PC-3 (cell line): ENCODE data around the gene SLC5A6.

Experiments used
- CTCF ChIP-seq: fragments of 300-600 bp; sonication (generic); conservative IDR thresholded peaks from 2 replicates; pipeline ENCODE4 v1.5.1; 2017; ENCODE audit warnings: antibody characterized with exemption, low read depth, mild to moderate bottlenecking, low read length
- EZH2 ChIP-seq: fragments of 300-600 bp; sonication (generic); IDR thresholded peaks from one replicate; pipeline ENCODE4 v1.6.1; 2017; ENCODE audit warnings: antibody characterized with exemption, mild to moderate bottlenecking, low read length; ENCODE audit not compliant: unreplicated experiment
- EZH2phosphoT487 ChIP-seq: fragments of 300-600 bp; sonication (generic); IDR thresholded peaks from 2 replicates; pipeline ENCODE4 v1.6.1; 2018; ENCODE audit warnings: mild to moderate bottlenecking, antibody characterized with exemption, low read length, borderline replicate concordance

DNA sequence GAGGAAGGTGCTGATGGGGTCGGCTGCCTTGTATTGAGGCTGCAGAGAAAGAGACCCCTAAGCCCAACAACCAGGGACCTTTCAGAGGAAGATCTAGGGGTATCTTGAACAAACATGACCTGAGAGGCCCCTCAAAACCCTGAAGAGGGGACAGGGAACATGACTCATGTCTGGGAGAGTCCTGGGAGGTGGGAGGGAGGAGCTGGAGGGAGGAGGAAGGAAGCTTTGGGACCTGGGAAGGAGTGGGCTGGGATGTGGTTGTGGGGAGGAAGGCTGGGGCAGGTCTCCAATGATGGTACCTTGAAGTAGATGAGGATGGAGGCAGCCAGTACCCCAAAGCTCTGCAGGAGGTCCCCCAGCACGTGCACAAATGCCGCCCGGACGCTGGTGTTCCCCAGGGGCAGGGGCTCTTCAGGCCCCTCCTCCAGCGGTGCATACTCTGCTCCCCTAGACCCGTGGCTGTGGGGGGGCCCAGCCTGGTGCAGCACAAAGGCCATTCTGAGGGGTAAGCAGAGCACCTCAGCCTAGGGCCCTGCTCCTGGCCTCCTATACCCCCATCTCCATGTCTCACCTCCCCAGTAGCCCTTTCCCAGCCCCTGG, 44.9 kb upstream of the SLC5A6 start:
- TF ChIP-seq EZH2 (no peak), CTCF (no peak), EZH2phosphoT487 (no peak)
